Measurements from ENCODE around the gene RSPH10B2.
A peak's percentile ranks its signal among the peaks of the same experiment; 100 is the strongest.
"Not testable (repeated sequence)": the region's sequence is repeated elsewhere in the genome, so short reads cannot be mapped to it uniquely, and the experiment has no call there.

The RSPH10B2 gene

GRCh38 chr7:6826151-6826550 is 72.2 kb downstream of the RSPH10B2 start, which contains the start of gene CCZ1B:
CCZ1B (minus strand) TSS chr7:6826275; CDS start chr7:6826197, 78 bp downstream.
- H3K9ac ChIP-seq (ENCODE audit: insufficient read length) = peak within 1 kb of the TSS; percentile 59
- H3K9me3 ChIP-seq (ENCODE audit: low read depth, low read length); DNase-seq (ENCODE audit: low read depth, low spot score); H3K36me3 ChIP-seq (ENCODE audit: insufficient read depth, low read length); H3K27ac ChIP-seq: not testable (repeated sequence)
- peak within 1 kb of the TSS; percentile 76 for H3K4me3 ChIP-seq
- TF ChIP-seq POLR2AphosphoS5 (IDR thresholded peaks at IDR 0.05; ENCODE audit: borderline replicate concordance, low read depth, low read length) = peak; percentile 47; the same call in 1 of the 2 replicates

- not testable (repeated sequence) for H3K9ac ChIP-seq (ENCODE audit: insufficient read length); H3K4me3 ChIP-seq; DNase-seq (ENCODE audit: low read depth, low spot score); H3K9me3 ChIP-seq (ENCODE audit: low read depth, low read length); H3K27ac ChIP-seq; H3K36me3 ChIP-seq (ENCODE audit: insufficient read depth, low read length)
These were observed 73.3 kb downstream of the RSPH10B2 start for GRCh38 chr7:6827180-6827579.

GRCh38 chr7:6829616-6830015 is 75.7 kb downstream of the RSPH10B2 start:
- DNase-seq (ENCODE audit: low read depth, low spot score); H3K27ac ChIP-seq: not testable (repeated sequence)

GRCh38 chr7:6830026-6830425 is 76.1 kb downstream of the RSPH10B2 start:
- H3K9ac ChIP-seq (ENCODE audit: insufficient read length); DNase-seq (ENCODE audit: low read depth, low spot score): not testable (repeated sequence)

More at GRCh38 chr7:6829616-6830015, 75.7 kb downstream of the RSPH10B2 start:
- H3K36me3 ChIP-seq (ENCODE audit: insufficient read depth, low read length); H3K9me3 ChIP-seq (ENCODE audit: low read depth, low read length); H3K4me3 ChIP-seq; H3K9ac ChIP-seq (ENCODE audit: insufficient read length): not testable (repeated sequence)

GRCh38 chr7:6831018-6831725 is 77.3 kb downstream of the RSPH10B2 start:
- no peak for TF ChIP-seq EZH2 (IDR thresholded peaks at IDR 0.05)
- no peak for TF ChIP-seq POLR2AphosphoS5 (IDR thresholded peaks at IDR 0.05; ENCODE audit: borderline replicate concordance, low read depth, low read length)
- no peak for TF ChIP-seq FOXP2 (optimal IDR thresholded peaks at IDR 0.05; ENCODE audit: control extremely low read depth, extremely low read length, insufficient read depth)
- no peak for DNase-seq (ENCODE audit: low read depth, low spot score)
- Histone ChIP-seq H3K9me3 (ENCODE audit: low read depth, low read length) (no peaks in the 10 kb centered on the region), H3K9ac (ENCODE audit: insufficient read length) (no peak overlapping the region), H3K4me3 (no peak overlapping the region), H3K27ac (no peak overlapping the region), H3K36me3 (ENCODE audit: insufficient read depth, low read length) (no peaks in the 10 kb centered on the region)

More at GRCh38 chr7:6830026-6830425, 76.1 kb downstream of the RSPH10B2 start:
- H3K9me3 ChIP-seq (ENCODE audit: low read depth, low read length); H3K4me3 ChIP-seq; H3K27ac ChIP-seq; H3K36me3 ChIP-seq (ENCODE audit: insufficient read depth, low read length): not testable (repeated sequence)

- H3K9ac ChIP-seq (ENCODE audit: insufficient read length) = no peak overlapping the region
- no peak overlapping the region for H3K27ac ChIP-seq
- H3K4me3 ChIP-seq = no peak overlapping the region
- DNase-seq (ENCODE audit: low read depth, low spot score) = no peak
- TF ChIP-seq POLR2AphosphoS5 (IDR thresholded peaks at IDR 0.05; ENCODE audit: borderline replicate concordance, low read depth, low read length) = no peak
- TF ChIP-seq EZH2 (IDR thresholded peaks at IDR 0.05) = no peak
- TF ChIP-seq FOXP2 (optimal IDR thresholded peaks at IDR 0.05; ENCODE audit: control extremely low read depth, extremely low read length, insufficient read depth) = no peak
- H3K9me3 ChIP-seq (ENCODE audit: low read depth, low read length) = no peaks in the 10 kb centered on the region
- H3K36me3 ChIP-seq (ENCODE audit: insufficient read depth, low read length) = no peaks in the 10 kb centered on the region
These were observed 79.7 kb downstream of the RSPH10B2 start for GRCh38 chr7:6833636-6834035.

GRCh38 chr7:6835521-6835920 is 81.6 kb downstream of the RSPH10B2 start:
- H3K36me3 ChIP-seq (ENCODE audit: insufficient read depth, low read length); H3K9ac ChIP-seq (ENCODE audit: insufficient read length); H3K27ac ChIP-seq; H3K4me3 ChIP-seq; DNase-seq (ENCODE audit: low read depth, low spot score); H3K9me3 ChIP-seq (ENCODE audit: low read depth, low read length): not testable (repeated sequence)

- DNase-seq (ENCODE audit: low read depth, low spot score); H3K9ac ChIP-seq (ENCODE audit: insufficient read length); H3K27ac ChIP-seq; H3K9me3 ChIP-seq (ENCODE audit: low read depth, low read length); H3K4me3 ChIP-seq; H3K36me3 ChIP-seq (ENCODE audit: insufficient read depth, low read length): not testable (repeated sequence)
These were observed 83.2 kb downstream of the RSPH10B2 start for GRCh38 chr7:6837081-6837480.

GRCh38 chr7:6842278-6842921 is 88.5 kb downstream of the RSPH10B2 start:
- not testable (repeated sequence) for H3K9me3 ChIP-seq (ENCODE audit: low read depth, low read length); H3K36me3 ChIP-seq (ENCODE audit: insufficient read depth, low read length); H3K27ac ChIP-seq; H3K9ac ChIP-seq (ENCODE audit: insufficient read length); DNase-seq (ENCODE audit: low read depth, low spot score); H3K4me3 ChIP-seq

- not testable (repeated sequence) for H3K4me3 ChIP-seq; DNase-seq (ENCODE audit: low read depth, low spot score); H3K9me3 ChIP-seq (ENCODE audit: low read depth, low read length); H3K27ac ChIP-seq; H3K36me3 ChIP-seq (ENCODE audit: insufficient read depth, low read length); H3K9ac ChIP-seq (ENCODE audit: insufficient read length)
These were observed 89.2 kb downstream of the RSPH10B2 start for GRCh38 chr7:6843092-6843491.

GRCh38 chr7:6843654-6844053 is 89.8 kb downstream of the RSPH10B2 start:
- not testable (repeated sequence) for H3K9me3 ChIP-seq (ENCODE audit: low read depth, low read length); H3K9ac ChIP-seq (ENCODE audit: insufficient read length)

GRCh38 chr7:6845971-6846449 is 92.1 kb downstream of the RSPH10B2 start:
- not testable (repeated sequence) for H3K4me3 ChIP-seq, H3K27ac ChIP-seq

More at GRCh38 chr7:6843654-6844053, 89.8 kb downstream of the RSPH10B2 start:
- not testable (repeated sequence) for DNase-seq (ENCODE audit: low read depth, low spot score); H3K4me3 ChIP-seq; H3K36me3 ChIP-seq (ENCODE audit: insufficient read depth, low read length); H3K27ac ChIP-seq

GRCh38 chr7:6847751-6848150 is 93.8 kb downstream of the RSPH10B2 start:
- H3K4me3 ChIP-seq; DNase-seq (ENCODE audit: low read depth, low spot score); H3K27ac ChIP-seq; H3K36me3 ChIP-seq (ENCODE audit: insufficient read depth, low read length); H3K9me3 ChIP-seq (ENCODE audit: low read depth, low read length); H3K9ac ChIP-seq (ENCODE audit: insufficient read length): not testable (repeated sequence)

More at GRCh38 chr7:6845971-6846449, 92.1 kb downstream of the RSPH10B2 start:
- H3K9me3 ChIP-seq (ENCODE audit: low read depth, low read length); H3K36me3 ChIP-seq (ENCODE audit: insufficient read depth, low read length); DNase-seq (ENCODE audit: low read depth, low spot score); H3K9ac ChIP-seq (ENCODE audit: insufficient read length): not testable (repeated sequence)

Measured in SK-N-MC (cell line).